Endothelial cell of umbilical vein (primary cell): ENCODE measurements around the gene PTPRU. TPM values are rescaled to one million over a fixed set of nuclear protein-coding genes. Genes with fewer than 3 reads are reported as not detected.
A peak's percentile ranks its signal among the peaks of the same experiment; 100 is the strongest.

ENCODE experiments used
- Bru-seq: library from RNA; stranded (reverse); fragments of 400-500 nt; gene quantifications from one replicate; lab custom pipeline; 2021; lab: Mats Ljungman, UMichigan
- BruChase-seq, 2 experiments: library from RNA; stranded (reverse); fragments of 400-500 nt; gene quantifications; one replicate each; lab custom pipeline; 2021; lab: Mats Ljungman, UMichigan
- BruUV-seq: library from RNA; stranded (reverse); fragments of 400-500 nt; replicated peaks from 2 replicates; lab custom pipeline; 2021; lab: Mats Ljungman, UMichigan
- CTCF ChIA-PET: fragments of 300-600, 350-600 bp; sonication (Branson Sonifier 250); formaldehyde crosslinking; loops from one replicate; lab custom pipeline; 2021; ENCODE audit warnings: antibody characterized with exemption, inconsistent platforms; lab: Charles Lee
- POLR2A ChIA-PET: fragments of 300-600, 350-600 bp; sonication (Branson Sonifier 250); formaldehyde crosslinking; loops from one replicate; lab custom pipeline; 2021; ENCODE audit warnings: antibody characterized with exemption, inconsistent platforms; lab: Charles Lee
- DNase-seq: peaks from one replicate; pipeline ENCODE4 v3.0.0-alpha.2; 2011; ENCODE audit warnings: low read depth, low spot score
- FAIRE-seq: peaks from 2 replicates; lab custom pipeline; 2011; peaks lifted over from hg19 to GRCh38; lab: Jason Lieb, UNC
- H2AFZ ChIP-seq: 2 replicates; pipeline ENCODE4 v1.6.0; 2012; ENCODE audit warnings: low read depth, low read length, control low read depth, inconsistent platforms
- H3K27ac ChIP-seq: 2 replicates; pipeline ENCODE4 v1.5.1; 2011; ENCODE audit warnings: low read depth, mild to moderate bottlenecking, control low read depth, low read length, moderate library complexity; ENCODE audit not compliant: insufficient read depth
- H3K27me3 ChIP-seq, 2 experiments: 2 replicates each; pipeline versions ENCODE4 v1.6.0 to v1.6.1; 2011; ENCODE audit warnings: low read length in 2 of 2, mixed read lengths in 1 of 2; ENCODE audit not compliant: control insufficient read depth in 2 of 2, insufficient read depth in 2 of 2
- H3K36me3 ChIP-seq, 2 experiments: 2 replicates in 1 of 2; 3 replicates in 1 of 2; pipeline ENCODE4 v1.5.1; 2011; ENCODE audit warnings: low read length in 2 of 2, mild to moderate bottlenecking in 1 of 2, moderate library complexity in 1 of 2; ENCODE audit not compliant: control insufficient read depth in 2 of 2, insufficient read depth in 2 of 2; ENCODE audit errors: extremely low read depth in 1 of 2
- H3K4me1 ChIP-seq: 3 replicates; pipeline ENCODE4 v1.5.1; 2011; ENCODE audit warnings: mild to moderate bottlenecking, low read length; ENCODE audit not compliant: control insufficient read depth, insufficient read depth; ENCODE audit errors: extremely low read depth
- H3K4me2 ChIP-seq: 2 replicates; pipeline ENCODE4 v1.6.1; 2011; ENCODE audit warnings: low read length, control low read depth, mixed read lengths; ENCODE audit not compliant: insufficient read depth
- H3K4me3 ChIP-seq, 3 experiments: fragments of 200-600 bp in 1 of 3; sonication (generic), shearing (Covaris generic) in 1 of 3; replicated peaks in 1 of 3; 2 replicates each; pipeline ENCODE4 v1.5.1; 2011 to 2016; ENCODE audit warnings: control low read depth in 3 of 3, low read length in 3 of 3, mild to moderate bottlenecking in 2 of 3, inconsistent platforms in 1 of 3, low read depth in 1 of 3, moderate library complexity in 1 of 3; ENCODE audit not compliant: insufficient read depth in 1 of 3
- H3K79me2 ChIP-seq: 2 replicates; pipeline ENCODE4 v1.6.0; 2012; ENCODE audit warnings: low read length, inconsistent platforms; ENCODE audit not compliant: control insufficient read depth, insufficient read depth
- H3K9ac ChIP-seq: replicated peaks from 2 replicates; pipeline ENCODE3; 2011; ENCODE audit warnings: low read length, control low read depth; ENCODE audit not compliant: insufficient read depth; ENCODE audit errors: extremely low read depth
- H3K9me1 ChIP-seq: replicated peaks from 3 replicates; pipeline ENCODE4 v1.6.0; 2011; ENCODE audit warnings: mild to moderate bottlenecking, low read length; ENCODE audit not compliant: control insufficient read depth, insufficient read depth; ENCODE audit errors: extremely low read depth
- H3K9me3 ChIP-seq: replicated peaks from 2 replicates; pipeline ENCODE4 v1.5.1; 2012; ENCODE audit warnings: low read length, inconsistent platforms; ENCODE audit not compliant: control insufficient read depth, insufficient read depth
- H4K20me1 ChIP-seq: replicated peaks from 2 replicates; pipeline ENCODE3; 2011; ENCODE audit warnings: mild to moderate bottlenecking, low read length; ENCODE audit not compliant: control insufficient read depth, insufficient read depth; ENCODE audit errors: extremely low read depth
- CTCF ChIP-seq, 2 donors: IDR thresholded peaks; 1 replicate in 1 of 2; 2 replicates in 1 of 2; pipeline ENCODE4 v1.5.1; 2011; ENCODE audit warnings: low read length in 2 of 2, mild to moderate bottlenecking in 2 of 2, moderate library complexity in 2 of 2, control low read depth in 1 of 2, inconsistent platforms in 1 of 2, low read depth in 1 of 2; ENCODE audit not compliant: insufficient read depth in 1 of 2; ENCODE audit errors: extremely low read depth in 1 of 2
- POLR2AphosphoS5 ChIP-seq: IDR thresholded peaks from 2 replicates; pipeline ENCODE4 v1.6.1; 2012; ENCODE audit warnings: low read depth, mild to moderate bottlenecking, control low read depth, low read length, moderate library complexity; ENCODE audit not compliant: insufficient read depth
- dilution Hi-C: fragments of 300-500 bp; cut with MboI; formaldehyde crosslinking; loops from one replicate; pipeline ENCODE4 v1.15.0; 2019; ENCODE audit warnings: low sequenced_read_pairs; ENCODE audit not compliant: extremely low pct_ligation_motif_present
- intact Hi-C: fragments of 100-400 bp; cut with micrococcal nuclease; formaldehyde crosslinking; loops from one replicate; pipeline ENCODE4 v1.10.0; 2022
- long read RNA-seq: library from polyadenylated mRNA; stranded (forward); transcript quantifications from one replicate; pipeline ENCODE4 v2.0.0, GENCODE V29; 2021
- polyA minus RNA-seq, 3 experiments: library from RNA; depleted of rRNA, polyadenylated mRNA; stranded (reverse); fragments of >200 nt; gene quantifications; 1 replicate in 1 of 3; 2 replicates in 2 of 3; pipeline ENCODE4 v1.2.3, GENCODE V29; 2011
- polyA plus RNA-seq, 4 experiments: library from polyadenylated mRNA; depleted of rRNA in 3 of 4; stranded (reverse) in 3 of 4; unstranded in 1 of 4; fragments of >200 nt; gene quantifications; 2 replicates each; pipeline versions ENCODE4 v1.2.1 to v1.2.3, GENCODE V29; 2011 to 2012; ENCODE audit warnings: missing spikeins in 1 of 4
- total RNA-seq: library from RNA; stranded (reverse); gene quantifications from 2 replicates; pipeline ENCODE4 v1.2.3, GENCODE V29; 2021

Gene PTPRU
- total RNA-seq (2.6 and 3.3 TPM in 2 replicates), polyA plus RNA-seq (0.58 and 0.72 TPM in 2 replicates), polyA minus RNA-seq (1.3 and 3.0 TPM in 2 replicates), Bru-seq, nascent RNA (percentile 27 among the genes with signal in this experiment), BruChase-seq, experiment 1, labeled RNA remaining after a 6-hour chase (percentile 28 among the genes with signal in this experiment), BruChase-seq, experiment 2, labeled RNA remaining after a 2-hour chase (percentile 24 among the genes with signal in this experiment)
- polyA plus RNA-seq (2011; cell fraction: cytosol; rRNA removed), result 0.39 and 0.73 TPM in 2 replicates
- polyA plus RNA-seq (2011; cell fraction: nucleus; rRNA removed), result 0.96 and 1.1 TPM in 2 replicates
- 2.0 and 6.3 TPM in 2 replicates for polyA plus RNA-seq (2012)
- polyA minus RNA-seq (2011; cell fraction: cytosol; rRNA and poly(A)+ RNA removed), result 23.8 TPM
- polyA minus RNA-seq (2011; cell fraction: nucleus; rRNA and poly(A)+ RNA removed), result 0.82 and 1.4 TPM in 2 replicates
- long read RNA-seq, partial matches to known transcripts, result 2 of 4 reads
- long read RNA-seq, other reads (novel, unspliced or antisense), result 2 of 4 reads

- no peaks in the 10 kb centered on the region for H3K9me1 ChIP-seq
- no peaks in the 10 kb centered on the region for H3K36me3 ChIP-seq
- H3K4me3 ChIP-seq, result peak within 1 kb of the TSS in 2 of 3 experiments; percentile 6 to 33
- no peaks in the 10 kb centered on the region for H3K79me2 ChIP-seq
- H3K9me3 ChIP-seq, result no peaks in the 10 kb centered on the region
- no TSS peak for BruUV-seq
- DNase-seq (peak; percentile 59), FAIRE-seq (peak; percentile 31)
- dilution Hi-C loops, result loop anchor here (25.0 kb wide), 1 partner anchor 851 kb away; no protein-coding TSS in a partner anchor
- H3K9ac ChIP-seq, result no peak within 1 kb of the TSS
- intact Hi-C loops, result loop anchor here (1.0 to 5.0 kb wide), 12 partner anchors 105 to 1543 kb away; no protein-coding TSS in a partner anchor
- ChIA-PET CTCF (interaction anchor here (0.6 to 1.5 kb wide), 8 partner anchors 105 to 1544 kb away, joined by 3 to 16 read pairs (median 5); no protein-coding TSS in a partner anchor), POLR2A (interaction anchor here (0.6 kb wide), 1 partner anchor 141 kb away, joined by 4 read pairs; no protein-coding TSS in a partner anchor)
- H3K27me3 ChIP-seq, result peaks cover 34 to 40% of the 10 kb centered on the region in 2 experiments
- no peak within 1 kb of the TSS for H3K27ac ChIP-seq
- no peaks in the 10 kb centered on the region for H4K20me1 ChIP-seq
- TF ChIP-seq POLR2AphosphoS5 (no peak), CTCF (IDR thresholded peaks at IDR 0.05; ENCODE audit: extremely low read depth in 1 of 2, insufficient read depth in 1 of 2, low read depth in 1 of 2, low read length in 2 of 2) (peak; percentile 62 to 83)
- H3K4me1 ChIP-seq, result peaks cover 16% of the 10 kb centered on the region
- H2AFZ ChIP-seq, result peak within 1 kb of the TSS; percentile 68
- peak within 1 kb of the TSS; percentile 33 for H3K4me2 ChIP-seq
Measured at GRCh38 chr1:29235955-29236711, at the start of gene PTPRU. TSS of gene PTPRU (plus strand) at chr1:29236522. CDS start at chr1:29236645, 123 bp downstream.
